Activated CD8-positive, alpha-beta memory T cell treated with anti-CD3 and anti-CD28 coated beads, Interleukin-2, amount 10 ng/mL, durations not matched to agents 7 days and 5 days (primary cell): ENCODE data around the gene RPE. TPM values are rescaled to one million over a fixed set of nuclear protein-coding genes. Genes with fewer than 3 reads are reported as not detected.
A peak's percentile ranks its signal among the peaks of the same experiment; 100 is the strongest.

Experiments
- ATAC-seq: fragments of 150-1000 bp; cut with Tn5 transposase; one replicate; pipeline ENCODE4 v1.10.0; 2021; ENCODE audit warnings: moderate library complexity
- CTCF ChIA-PET: fragments of 350-600 bp; sonication (Branson Sonifier 250); formaldehyde crosslinking; loops from one replicate; lab custom pipeline; 2021; ENCODE audit warnings: antibody characterized with exemption; lab: Charles Lee
- DNase-seq: peaks from one replicate; pipeline ENCODE4 v3.0.0-alpha.2; 2020
- H3K27ac Mint-ChIP-seq: one replicate; pipeline ENCODE4 v1.8.0; 2021; ENCODE audit warnings: mild to moderate bottlenecking, mixed read lengths
- H3K27me3 Mint-ChIP-seq: one replicate; pipeline ENCODE4 v1.8.0; 2021; ENCODE audit warnings: mixed read lengths
- H3K36me3 Mint-ChIP-seq: one replicate; pipeline ENCODE4 v1.8.0; 2021; ENCODE audit warnings: mild to moderate bottlenecking, mixed read lengths
- H3K4me1 Mint-ChIP-seq: one replicate; pipeline ENCODE4 v1.8.0; 2021; ENCODE audit warnings: mixed read lengths
- H3K4me3 Mint-ChIP-seq: one replicate; pipeline ENCODE4 v1.8.0; 2021; ENCODE audit warnings: mild to moderate bottlenecking, moderate library complexity, mixed read lengths
- H3K9me3 Mint-ChIP-seq: one replicate; pipeline ENCODE4 v1.8.0; 2022; ENCODE audit warnings: low read depth, mixed read lengths
- total RNA-seq, 2 experiments: library from RNA; stranded (reverse); gene quantifications; one replicate each; pipeline ENCODE4 v1.2.3, GENCODE V29; 2021

RPE gene
- total RNA-seq, 2 experiments from 2014 or later, result 54.3 to 60.7 TPM

DNA sequence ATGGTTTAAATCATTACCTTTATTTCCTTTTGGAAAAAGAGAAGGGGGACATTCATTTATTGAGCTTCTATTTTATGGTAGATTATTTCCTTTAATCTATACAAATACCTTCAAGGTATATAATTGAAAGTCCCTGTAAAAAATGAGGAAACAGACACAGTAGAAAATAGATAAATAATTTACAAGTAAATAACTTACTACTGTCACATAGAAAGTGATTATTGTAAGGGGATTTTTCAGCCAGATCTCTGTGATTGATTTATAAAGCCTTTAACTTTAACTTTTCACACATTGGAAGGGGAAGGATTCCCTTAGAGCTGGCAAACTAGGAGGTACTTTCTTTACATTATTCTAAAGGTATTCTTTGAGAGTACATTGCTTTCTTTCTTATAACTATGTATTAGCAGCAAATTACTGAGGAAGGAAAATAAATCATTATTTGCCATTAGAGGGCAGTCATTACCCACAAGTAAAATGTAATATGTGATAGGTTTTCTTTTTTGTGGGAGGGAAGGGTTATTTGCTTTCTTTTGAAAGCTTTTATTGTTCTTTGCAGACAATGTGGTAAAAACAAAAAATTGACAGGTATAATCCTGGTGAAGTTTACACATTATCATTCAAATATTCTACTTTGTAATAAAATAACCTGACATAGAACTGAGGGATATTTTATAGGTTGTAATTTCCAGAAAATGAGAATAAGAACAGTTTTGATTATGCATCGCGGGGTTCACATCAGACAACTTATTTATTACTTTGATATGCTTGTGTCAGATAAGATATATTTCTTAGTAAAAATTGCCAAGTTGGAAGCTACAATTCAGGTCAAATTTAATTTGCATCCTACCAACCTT lies 24.8 kb upstream of the RPE start:
- ATAC-seq (no peak), DNase-seq (no peak)
- Mint-ChIP-seq H3K27me3 (peaks cover 7% of the 10 kb centered on the region), H3K4me1 (no peaks in the 10 kb centered on the region), H3K4me3 (no peak overlapping the region), H3K36me3 (no peaks in the 10 kb centered on the region), H3K9me3 (no peaks in the 10 kb centered on the region), H3K27ac (no peak overlapping the region)
- CTCF ChIA-PET, result interaction anchor here (1.0 to 2.5 kb wide), 6 partner anchors 17 to 221 kb away, joined by 3 to 14 read pairs (median 4); no protein-coding TSS in a partner anchor

GRCh38 chr2:209984291-209984690 lies 18.1 kb upstream of the RPE start:
- peaks cover 30% of the 10 kb centered on the region for H3K27me3 Mint-ChIP-seq
- no peak overlapping the region for H3K27ac Mint-ChIP-seq
- no peaks in the 10 kb centered on the region for H3K36me3 Mint-ChIP-seq
- DNase-seq (no peak), ATAC-seq (no peak)
- CTCF ChIA-PET, result no interaction called here
- no peaks in the 10 kb centered on the region for H3K4me1 Mint-ChIP-seq
- H3K9me3 Mint-ChIP-seq, result no peaks in the 10 kb centered on the region
- no peak overlapping the region for H3K4me3 Mint-ChIP-seq

- peaks cover 35% of the 10 kb centered on the region for H3K27me3 Mint-ChIP-seq
- H3K4me1 Mint-ChIP-seq, result no peaks in the 10 kb centered on the region
- H3K36me3 Mint-ChIP-seq, result no peaks in the 10 kb centered on the region
- no peak overlapping the region for H3K27ac Mint-ChIP-seq
- CTCF ChIA-PET, result no interaction called here
- H3K9me3 Mint-ChIP-seq, result no peaks in the 10 kb centered on the region
- H3K4me3 Mint-ChIP-seq, result no peak overlapping the region
- no peak for DNase-seq
- ATAC-seq, result no peak
Observed at GRCh38 chr2:209985874-209986273, 16.6 kb upstream of the RPE start.

- Mint-ChIP-seq H3K36me3 (no peaks in the 10 kb centered on the region), H3K9me3 (no peaks in the 10 kb centered on the region), H3K4me1 (no peaks in the 10 kb centered on the region), H3K27me3 (peaks cover 40% of the 10 kb centered on the region), H3K27ac (no peak overlapping the region), H3K4me3 (no peak overlapping the region)
- CTCF ChIA-PET, result no interaction called here
- ATAC-seq (no peak), DNase-seq (no peak)
Observed at GRCh38 chr2:209986415-209986814, 16.0 kb upstream of the RPE start.

DNA sequence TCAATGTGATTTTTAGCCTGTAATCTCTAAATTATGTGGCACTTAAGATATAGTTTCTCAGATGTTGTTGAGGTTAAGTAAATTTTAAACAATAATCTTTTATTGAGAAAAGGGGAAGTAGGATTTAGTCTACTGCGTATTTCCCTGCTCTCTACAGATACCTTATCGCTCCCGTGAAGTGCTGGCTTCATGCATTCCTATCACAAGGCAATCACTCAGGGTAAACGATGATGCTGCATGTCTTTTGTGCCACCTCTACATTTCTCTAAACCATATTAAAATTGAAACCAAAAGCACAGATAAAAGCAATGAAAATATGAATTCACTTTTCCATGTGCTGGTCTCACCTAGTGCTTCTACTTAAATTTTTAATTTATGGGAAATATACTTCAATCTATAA lies 14.4 kb upstream of the RPE start:
- CTCF ChIA-PET, result no interaction called here

GRCh38 chr2:209990838-209991237 lies 11.6 kb upstream of the RPE start:
- Mint-ChIP-seq H3K36me3 (no peaks in the 10 kb centered on the region), H3K27ac (no peak overlapping the region), H3K4me1 (no peaks in the 10 kb centered on the region), H3K27me3 (peaks cover 21% of the 10 kb centered on the region), H3K9me3 (no peaks in the 10 kb centered on the region), H3K4me3 (no peak overlapping the region)
- DNase-seq (no peak), ATAC-seq (no peak)
- CTCF ChIA-PET, result no interaction called here

More for the DNA sequence above, 14.4 kb upstream of the RPE start:
- peaks cover 36% of the 10 kb centered on the region for H3K27me3 Mint-ChIP-seq
- no peaks in the 10 kb centered on the region for H3K4me1 Mint-ChIP-seq
- peak; percentile 33 for ATAC-seq
- H3K36me3 Mint-ChIP-seq, result no peaks in the 10 kb centered on the region
- H3K4me3 Mint-ChIP-seq, result no peak overlapping the region
- no peak overlapping the region for H3K27ac Mint-ChIP-seq
- H3K9me3 Mint-ChIP-seq, result no peaks in the 10 kb centered on the region
- no peak for DNase-seq

DNA sequence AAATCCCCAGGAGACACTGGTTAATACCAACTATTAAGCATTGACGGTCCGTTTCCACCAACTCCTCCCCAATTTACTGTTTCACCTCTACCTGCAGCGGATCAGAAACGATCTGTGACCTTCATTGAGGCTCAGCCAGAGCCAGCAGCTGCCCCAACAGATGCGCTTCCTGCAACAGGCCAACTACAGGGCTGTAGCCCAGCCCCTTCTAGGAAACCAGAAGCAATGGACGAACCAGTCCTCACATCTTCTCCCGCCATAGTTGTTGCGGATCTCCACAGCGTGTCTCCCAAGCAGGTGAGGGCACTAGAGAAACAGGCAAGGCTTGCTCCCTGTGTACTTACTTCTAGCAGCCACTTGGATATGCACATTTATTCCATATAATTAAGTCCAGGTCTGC lies 8.5 kb upstream of the RPE start:
- Mint-ChIP-seq H3K36me3 (no peaks in the 10 kb centered on the region), H3K27ac (no peak overlapping the region), H3K9me3 (no peaks in the 10 kb centered on the region), H3K4me3 (no peak overlapping the region), H3K27me3 (peaks cover 13% of the 10 kb centered on the region), H3K4me1 (peaks cover 1% of the 10 kb centered on the region)
- no peak for ATAC-seq
- CTCF ChIA-PET, result interaction anchor here (1.1 kb wide), 1 partner anchor 203 kb away, joined by 3 read pairs; no protein-coding TSS in a partner anchor
- no peak for DNase-seq

- Mint-ChIP-seq H3K9me3 (no peaks in the 10 kb centered on the region), H3K27ac (no peak overlapping the region), H3K27me3 (no peaks in the 10 kb centered on the region), H3K4me3 (no peak overlapping the region), H3K36me3 (peaks cover 5% of the 10 kb centered on the region), H3K4me1 (peaks cover 22% of the 10 kb centered on the region)
- DNase-seq (no peak), ATAC-seq (no peak)
- CTCF ChIA-PET, result no interaction called here
Observed at GRCh38 chr2:209998596-209998995, 3.8 kb upstream of the RPE start.

DNA sequence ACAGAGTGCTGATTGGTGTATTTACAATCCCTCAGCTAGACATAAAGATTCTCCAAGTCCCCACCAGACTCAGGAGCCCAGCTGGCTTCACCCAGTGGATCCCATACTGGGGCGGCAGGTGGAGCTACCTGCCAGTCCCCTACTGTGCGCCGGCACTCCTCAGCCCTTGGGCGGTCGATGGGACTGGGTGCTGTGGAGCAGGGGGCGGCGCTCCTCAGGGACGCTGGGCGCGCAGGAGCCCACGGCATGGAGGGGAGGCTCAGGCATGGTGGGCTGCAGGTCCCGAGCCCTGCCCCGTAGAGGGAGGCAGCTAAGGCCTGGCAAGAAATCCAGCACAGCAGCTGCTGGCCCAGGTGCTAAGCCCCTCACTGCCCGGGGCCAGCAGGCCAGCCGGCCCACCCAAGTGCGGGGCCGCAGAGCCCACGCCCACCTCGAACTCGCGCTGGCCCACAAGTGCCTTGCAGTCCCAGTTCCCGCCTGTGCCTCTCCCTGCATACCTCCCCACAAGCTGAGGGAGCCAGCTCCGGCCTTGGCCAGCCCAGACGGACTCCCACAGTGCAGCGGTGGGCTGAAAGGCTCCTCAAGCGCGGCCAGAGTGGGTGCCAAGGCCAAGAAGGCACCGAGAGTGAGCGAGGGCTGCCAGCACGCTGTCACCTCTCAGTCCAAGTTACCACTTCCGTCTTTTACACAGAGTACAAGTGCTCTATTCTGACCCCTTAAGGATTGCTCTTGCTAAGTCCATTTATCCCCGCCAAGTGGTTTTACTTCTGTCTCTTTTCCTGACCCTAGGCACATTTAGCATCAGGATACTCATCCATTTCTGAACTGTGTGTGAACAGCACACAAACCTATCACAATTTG lies 1.7 kb upstream of the RPE start:
- Mint-ChIP-seq H3K27me3 (no peaks in the 10 kb centered on the region), H3K9me3 (no peaks in the 10 kb centered on the region), H3K4me1 (peaks cover 42% of the 10 kb centered on the region), H3K4me3 (no peak overlapping the region), H3K36me3 (peaks cover 12% of the 10 kb centered on the region), H3K27ac (no peak overlapping the region)
- DNase-seq (no peak), ATAC-seq (no peak)
- CTCF ChIA-PET, result no interaction called here

- Mint-ChIP-seq H3K4me3 (peak overlapping the region; percentile 98), H3K36me3 (peaks cover 29% of the 10 kb centered on the region), H3K27ac (peak overlapping the region; percentile 95), H3K4me1 (peaks cover 63% of the 10 kb centered on the region), H3K27me3 (no peaks in the 10 kb centered on the region), H3K9me3 (no peaks in the 10 kb centered on the region)
- ATAC-seq (no peak), DNase-seq (no peak)
- CTCF ChIA-PET, result interaction anchor here (1.2 kb wide), 1 partner anchor 12 kb away, joined by 3 read pairs; no protein-coding TSS in a partner anchor
Observed at GRCh38 chr2:210003359-210003758, 921 bp downstream of the RPE start.

GRCh38 chr2:210004881-210005280 lies 2.4 kb downstream of the RPE start:
- DNase-seq (no peak), ATAC-seq (no peak)
- Mint-ChIP-seq H3K27me3 (no peaks in the 10 kb centered on the region), H3K36me3 (peaks cover 38% of the 10 kb centered on the region), H3K4me1 (peaks cover 64% of the 10 kb centered on the region), H3K27ac (no peak overlapping the region), H3K4me3 (peak overlapping the region; percentile 31), H3K9me3 (no peaks in the 10 kb centered on the region)
- CTCF ChIA-PET, result interaction anchor here (1.2 kb wide), 1 partner anchor 157 kb away, joined by 3 read pairs; no protein-coding TSS in a partner anchor

DNA sequence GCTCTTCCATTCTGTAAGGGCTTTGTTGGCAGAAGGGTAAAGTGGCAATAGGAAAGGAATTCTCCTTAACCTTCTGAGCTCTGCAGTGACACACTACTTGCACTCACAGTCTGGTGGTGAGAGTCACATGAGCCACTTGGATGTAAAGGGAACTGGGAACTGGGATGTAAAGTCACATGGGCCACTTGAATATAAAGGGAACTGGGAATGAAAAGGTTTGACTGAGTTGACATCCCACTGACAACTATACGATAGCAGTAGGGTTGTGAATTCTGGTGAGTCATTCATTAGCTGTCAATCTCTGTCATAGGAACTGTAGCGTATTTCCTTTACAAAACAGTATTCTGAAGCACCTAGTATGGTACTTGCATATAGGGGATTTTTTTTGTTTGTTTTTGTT lies 5.5 kb downstream of the RPE start:
- Mint-ChIP-seq H3K4me3 (no peak overlapping the region), H3K27ac (no peak overlapping the region), H3K9me3 (no peaks in the 10 kb centered on the region), H3K4me1 (peaks cover 73% of the 10 kb centered on the region), H3K27me3 (no peaks in the 10 kb centered on the region), H3K36me3 (peaks cover 53% of the 10 kb centered on the region)
- DNase-seq (no peak), ATAC-seq (no peak)
- CTCF ChIA-PET, result no interaction called here

DNA sequence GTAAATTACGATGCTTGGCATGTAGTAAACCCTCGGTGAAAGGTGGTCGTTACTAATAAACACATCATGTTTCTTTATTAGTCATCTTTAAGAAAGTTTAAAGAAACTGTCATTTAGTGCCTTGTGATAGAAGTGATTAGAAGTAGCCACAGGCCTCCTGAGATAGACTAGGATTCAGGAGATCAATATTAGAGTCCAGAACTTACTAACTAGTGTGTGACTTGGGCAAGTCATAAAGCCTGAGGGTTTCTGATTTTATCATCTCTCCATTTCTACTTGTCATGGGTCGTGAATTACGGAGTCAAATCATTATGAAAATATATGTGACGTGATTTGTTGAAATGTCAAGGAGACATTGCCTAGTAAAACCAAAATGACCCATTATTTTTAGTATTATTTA lies 6.7 kb downstream of the RPE start:
- H3K36me3 Mint-ChIP-seq, result peaks cover 51% of the 10 kb centered on the region
- no peak overlapping the region for H3K4me3 Mint-ChIP-seq
- ATAC-seq (peak; percentile 53), DNase-seq (no peak)
- CTCF ChIA-PET, result no interaction called here
- H3K4me1 Mint-ChIP-seq, result peaks cover 63% of the 10 kb centered on the region
- H3K27me3 Mint-ChIP-seq, result no peaks in the 10 kb centered on the region
- no peaks in the 10 kb centered on the region for H3K9me3 Mint-ChIP-seq
- no peak overlapping the region for H3K27ac Mint-ChIP-seq
